AG09309 (cell line): Measurements from ENCODE around the gene ATP1A3.

Experiments
- DNase-seq: peaks from one replicate; pipeline ENCODE4 v3.0.0-alpha.2; 2010; ENCODE audit warnings: low read depth
- H3K4me3 ChIP-seq: 2 replicates; pipeline ENCODE4 v1.5.1; 2011; ENCODE audit warnings: mild to moderate bottlenecking, low read depth, low read length, moderate library complexity; ENCODE audit not compliant: control insufficient read depth
- CTCF ChIP-seq: IDR thresholded peaks from 2 replicates; pipeline ENCODE4 v1.5.1; 2011; ENCODE audit warnings: mild to moderate bottlenecking, low read depth, low read length, inconsistent platforms; ENCODE audit not compliant: insufficient read depth, control insufficient read depth; ENCODE audit errors: missing control alignments

The ATP1A3 gene

DNA sequence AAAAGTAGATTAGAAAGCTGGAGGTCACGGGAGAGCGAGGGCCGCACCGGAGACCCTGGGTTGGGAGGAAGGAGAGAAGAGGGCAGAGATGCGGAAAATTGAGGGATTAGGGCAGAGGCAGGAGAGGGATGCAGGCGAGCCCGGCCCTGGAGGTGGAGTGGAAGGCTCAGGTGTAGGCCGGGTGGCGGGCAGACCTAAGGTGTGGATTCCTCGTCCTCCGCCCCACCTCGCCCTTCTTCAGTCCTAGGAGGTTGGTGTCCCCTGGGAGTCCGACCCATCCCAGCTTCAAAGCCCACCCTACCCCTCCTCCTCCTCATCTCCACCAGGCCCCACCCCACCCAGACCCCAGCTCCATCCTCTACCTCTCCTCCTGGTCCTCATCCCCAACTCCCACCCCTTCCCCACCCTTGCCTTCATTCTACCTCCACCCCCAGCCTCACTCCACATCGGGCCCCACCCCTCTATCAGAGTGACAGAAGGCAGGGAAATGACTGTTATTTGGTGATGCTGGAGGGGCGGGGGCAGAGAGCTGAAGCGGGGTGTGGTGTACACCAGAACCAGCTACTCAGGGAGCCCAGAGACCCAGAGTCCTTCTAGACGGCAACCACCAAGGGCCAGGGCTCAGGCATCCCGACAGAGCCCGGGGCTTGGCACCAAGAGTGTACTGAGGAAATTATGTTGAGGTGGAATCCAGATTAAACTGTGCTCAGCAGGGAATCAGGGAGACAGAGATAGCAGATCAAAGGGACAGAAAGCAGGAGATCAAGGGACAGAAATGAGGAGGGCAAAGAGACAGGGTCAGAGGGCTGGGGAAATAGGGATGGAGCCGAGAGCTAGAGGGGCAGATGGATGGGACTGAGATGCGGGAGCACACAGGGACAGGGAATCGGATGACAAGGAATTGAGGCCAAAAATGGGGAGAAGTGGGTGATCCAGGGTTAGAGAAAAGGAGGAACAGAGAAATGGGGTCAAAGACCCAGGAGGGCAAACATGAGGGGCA, 72.2 kb downstream of the ATP1A3 start:
- TF ChIP-seq CTCF = no peak
- H3K4me3 ChIP-seq = no peak overlapping the region
- no peak for DNase-seq

DNA sequence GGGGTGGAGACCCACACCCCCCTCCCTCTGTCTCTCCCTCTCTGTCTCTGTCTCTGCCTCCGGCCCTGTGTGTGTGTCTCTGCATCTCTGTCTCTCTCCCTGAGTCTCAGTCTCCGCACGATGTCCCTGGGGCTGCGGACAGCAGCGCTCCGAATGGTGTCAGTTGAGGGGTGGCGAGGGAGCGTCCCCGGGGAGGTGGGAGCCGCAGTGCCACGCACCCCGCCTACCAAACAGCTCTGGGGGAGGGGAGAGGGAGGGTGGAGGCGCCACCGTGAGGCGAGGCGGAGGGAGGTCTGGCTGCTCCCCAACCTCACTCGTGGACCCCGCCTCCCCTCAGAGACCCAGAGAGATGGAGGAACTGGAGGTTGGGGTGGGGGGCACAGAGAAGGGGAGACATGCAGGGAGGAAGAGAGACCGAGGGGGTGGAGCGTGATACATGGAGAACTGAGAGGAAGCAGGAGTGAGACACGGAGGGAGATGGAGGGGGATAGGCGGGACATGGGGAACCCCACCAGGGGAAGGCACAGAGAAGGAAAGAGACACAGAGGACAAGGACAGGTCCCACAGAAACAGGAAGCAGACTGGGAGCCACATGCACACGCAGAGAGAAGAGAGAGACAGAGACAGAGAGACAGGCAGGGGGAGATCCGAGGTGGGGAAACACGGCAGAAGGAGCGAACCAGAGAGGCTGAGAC, 73.0 kb downstream of the ATP1A3 start:
- no peak overlapping the region for H3K4me3 ChIP-seq
- TF ChIP-seq CTCF = no peak
- DNase-seq = no peak

DNA sequence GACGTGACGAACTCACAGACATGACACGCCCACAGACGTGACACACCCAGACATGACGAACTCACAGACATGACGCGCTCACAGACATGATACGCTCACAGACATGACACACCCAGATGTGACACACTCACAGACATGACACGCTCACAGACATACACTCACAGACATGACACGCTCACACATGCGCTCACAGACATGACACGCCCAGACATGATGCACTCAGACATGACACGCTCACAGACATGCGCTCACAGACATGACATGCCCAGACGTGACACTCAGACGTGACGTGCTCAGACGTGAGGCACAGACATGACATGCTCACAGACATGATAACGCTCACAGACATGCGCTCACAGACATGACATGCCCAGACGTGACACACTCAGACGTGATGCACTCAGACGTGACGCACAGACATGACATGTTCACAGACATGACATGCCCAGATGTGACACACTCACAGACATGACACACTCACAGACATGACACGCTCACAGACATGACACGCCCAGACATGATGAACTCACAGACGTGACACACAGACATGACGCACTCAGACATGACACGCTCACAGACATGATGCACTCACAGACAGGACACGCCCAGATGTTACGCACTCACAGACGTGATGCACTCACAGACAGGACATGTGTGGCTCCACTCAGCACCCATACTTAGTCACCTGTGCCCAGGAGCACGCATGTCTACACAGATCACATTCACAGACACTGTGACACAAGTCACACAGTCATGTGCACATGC, 73.9 kb downstream of the ATP1A3 start:
- DNase-seq = no peak

GRCh38 chr19:41918653-41919244, 75.3 kb downstream of the ATP1A3 start:
- TF ChIP-seq CTCF = no peak
- no peak for DNase-seq
- no peak overlapping the region for H3K4me3 ChIP-seq

More for the DNA sequence above, 73.9 kb downstream of the ATP1A3 start:
- no peak overlapping the region for H3K4me3 ChIP-seq
- no peak for TF ChIP-seq CTCF

- TF ChIP-seq CTCF = no peak
- no peak for DNase-seq
- H3K4me3 ChIP-seq = no peak overlapping the region
These were observed 75.9 kb downstream of the ATP1A3 start for GRCh38 chr19:41918095-41918494.

DNA sequence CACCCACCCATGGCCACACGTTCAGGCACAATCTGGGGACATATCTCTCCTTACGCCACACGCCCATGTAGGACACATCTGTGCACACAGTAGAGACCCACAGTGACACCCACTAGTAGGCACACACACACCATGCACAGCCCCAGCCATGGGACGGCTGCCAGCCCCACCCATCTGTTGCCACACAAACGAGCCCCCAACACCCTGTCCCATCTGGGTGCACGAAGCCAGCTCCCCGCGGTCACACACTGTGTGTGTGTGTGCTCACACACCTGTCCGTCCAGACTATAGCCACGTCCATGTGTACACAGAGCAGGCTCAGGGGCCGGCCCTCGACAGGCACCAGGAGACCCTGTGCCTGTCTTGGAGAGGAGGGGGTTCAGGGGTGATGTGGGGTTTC, 76.4 kb downstream of the ATP1A3 start:
- no peak for DNase-seq
- no peak overlapping the region for H3K4me3 ChIP-seq
- no peak for TF ChIP-seq CTCF
